ENCODE measurements around the gene PRAC2.

PRAC2 gene

DNA sequence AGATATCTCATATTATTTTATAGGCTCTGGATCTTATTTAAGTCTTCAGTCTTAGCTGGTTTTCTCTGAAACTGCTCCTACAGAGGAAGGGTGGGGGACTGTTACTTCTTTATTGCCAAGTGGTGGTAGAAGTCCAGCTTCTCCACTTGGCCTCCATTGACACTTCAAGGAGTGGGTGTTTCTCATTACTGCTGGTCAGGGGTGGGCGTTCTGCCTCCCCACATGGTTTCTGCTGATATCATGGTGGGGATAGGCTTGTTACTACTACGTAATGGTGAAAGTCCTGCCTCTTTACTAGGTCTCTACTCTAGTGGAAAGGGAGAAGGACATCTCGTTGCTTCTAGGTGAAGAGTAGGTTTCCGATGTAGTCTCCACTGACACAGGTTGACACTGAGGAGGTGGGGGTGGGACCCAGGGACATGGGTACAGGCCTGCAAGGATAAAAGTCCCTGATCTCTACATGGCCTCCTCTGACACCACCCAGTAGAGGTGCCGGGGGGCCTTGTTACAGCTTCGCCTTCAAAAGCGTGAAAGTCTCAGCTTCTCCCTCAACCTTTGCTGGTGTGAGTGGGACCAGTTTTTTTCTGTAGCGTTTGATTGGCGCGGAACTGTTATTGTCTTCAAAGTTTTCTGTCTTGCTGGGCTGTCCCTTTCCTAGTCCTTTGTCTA is 21.0 kb upstream of the PRAC2 start:
- H3K79me2 ChIP-seq (ENCODE audit: control insufficient read depth, insufficient read depth, low read length, poor library complexity), result no peaks in the 10 kb centered on the region
- no peak overlapping the region for H4K12ac ChIP-seq (ENCODE audit: low read depth, low read length)
- no peak overlapping the region for H3K4me2 ChIP-seq (ENCODE audit: low read length)
- H2BK120ac ChIP-seq (ENCODE audit: insufficient read depth, low read length, poor library complexity), result no peak overlapping the region
- no peak overlapping the region for H2BK5ac ChIP-seq (ENCODE audit: low read depth, low read length, poor library complexity)
- H3K4me1 ChIP-seq (ENCODE audit: control insufficient read depth in 1 of 2, insufficient read depth in 2 of 2, low read length in 2 of 2), result no peaks in the 10 kb centered on the region
- no peak overlapping the region for H3K4me3 ChIP-seq (ENCODE audit: low read depth, low read length)
- no peak overlapping the region for H4K91ac ChIP-seq (ENCODE audit: low read depth, low read length)
- H3K4ac ChIP-seq (ENCODE audit: low read depth, low read length), result no peak overlapping the region
- no peaks in the 10 kb centered on the region for H3K9me3 ChIP-seq (ENCODE audit: insufficient read depth, low read depth, low read length)
- H4K8ac ChIP-seq (ENCODE audit: low read depth, low read length), result no peak overlapping the region
- no peaks in the 10 kb centered on the region for H3K36me3 ChIP-seq (ENCODE audit: control insufficient read depth in 1 of 2, insufficient read depth in 2 of 2, low read length in 2 of 2)
- H3K18ac ChIP-seq (ENCODE audit: low read length), result no peak overlapping the region
- no peaks in the 10 kb centered on the region for H3K79me1 ChIP-seq (ENCODE audit: low read length)
- H3K27me3 ChIP-seq (ENCODE audit: insufficient read depth, low read length), result no peaks in the 10 kb centered on the region
- no peak overlapping the region for H2AFZ ChIP-seq (ENCODE audit: insufficient read depth, low read length, poor library complexity)
- H3K14ac ChIP-seq (ENCODE audit: low read length), result no peak overlapping the region
- no peak for DNase-seq
- WGBS (ENCODE audit: extremely low coverage, insufficient coverage, insufficient read length), result no CpG with 5 or more reads among the region's 10 CpGs
- H2AK5ac ChIP-seq (ENCODE audit: low read length), result no peak overlapping the region
- no peak overlapping the region for H2BK12ac ChIP-seq (ENCODE audit: low read length)
- no peak overlapping the region for H3K9ac ChIP-seq (ENCODE audit: low read length)
- no peak overlapping the region for H3K23ac ChIP-seq (ENCODE audit: low read length)
- H3K27ac ChIP-seq (ENCODE audit: low read depth, low read length), result no peak overlapping the region

DNA sequence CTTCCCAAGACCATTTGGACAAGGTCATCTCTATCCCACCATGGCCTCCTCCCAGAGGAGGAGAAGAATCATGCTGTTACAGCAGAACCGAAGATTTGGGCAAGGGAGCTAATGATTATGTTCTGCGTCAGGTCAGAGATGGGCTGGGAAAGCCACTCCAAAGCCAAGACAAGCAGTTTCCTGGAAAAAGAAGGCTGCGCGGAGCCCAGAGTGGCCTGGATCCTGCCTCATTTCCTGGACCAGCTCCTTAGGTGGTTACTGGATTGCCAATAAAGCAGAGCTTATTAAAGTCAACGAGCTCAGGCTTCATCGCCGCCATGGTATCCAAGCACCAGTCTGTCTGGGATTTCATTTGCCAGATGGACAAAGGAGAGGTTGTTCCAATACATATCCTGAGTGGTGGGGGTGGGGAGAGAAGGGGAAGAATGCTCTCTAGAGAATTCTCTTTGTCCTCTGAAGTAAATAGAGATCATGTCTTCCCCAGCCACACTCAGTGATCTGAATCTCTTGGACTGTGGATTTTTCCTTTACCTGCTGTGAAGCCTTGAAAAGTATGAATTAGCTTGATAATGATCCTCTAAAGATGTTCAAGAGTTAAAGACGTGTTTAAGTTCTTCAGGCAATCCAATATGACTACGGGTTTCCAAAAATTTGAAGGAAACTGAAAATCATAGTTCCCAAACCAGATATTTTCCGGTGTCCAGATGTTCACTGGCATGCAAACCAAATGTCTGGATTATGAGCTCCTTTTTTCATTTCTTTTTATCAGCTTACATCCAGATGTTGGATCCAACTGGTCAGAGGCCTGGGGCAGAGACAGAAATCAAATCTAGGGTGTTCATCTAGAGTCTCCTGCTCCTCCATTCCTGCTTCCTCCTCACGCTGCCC is 18.4 kb upstream of the PRAC2 start:
- H4K12ac ChIP-seq (ENCODE audit: low read depth, low read length), result no peak overlapping the region
- H3K79me2 ChIP-seq (ENCODE audit: control insufficient read depth, insufficient read depth, low read length, poor library complexity), result no peaks in the 10 kb centered on the region
- WGBS (ENCODE audit: extremely low coverage, insufficient coverage, insufficient read length), result no CpG with 5 or more reads among the region's 11 CpGs
- no peak overlapping the region for H3K4me2 ChIP-seq (ENCODE audit: low read length)
- H3K14ac ChIP-seq (ENCODE audit: low read length), result no peak overlapping the region
- no peak overlapping the region for H2AK5ac ChIP-seq (ENCODE audit: low read length)
- no peak overlapping the region for H3K18ac ChIP-seq (ENCODE audit: low read length)
- H3K36me3 ChIP-seq (ENCODE audit: control insufficient read depth in 1 of 2, insufficient read depth in 2 of 2, low read length in 2 of 2), result no peaks in the 10 kb centered on the region
- no peak overlapping the region for H2BK5ac ChIP-seq (ENCODE audit: low read depth, low read length, poor library complexity)
- H2BK120ac ChIP-seq (ENCODE audit: insufficient read depth, low read length, poor library complexity), result no peak overlapping the region
- no peak overlapping the region for H3K23ac ChIP-seq (ENCODE audit: low read length)
- no peak overlapping the region for H2AFZ ChIP-seq (ENCODE audit: insufficient read depth, low read length, poor library complexity)
- H3K27me3 ChIP-seq (ENCODE audit: insufficient read depth, low read length), result no peaks in the 10 kb centered on the region
- no peak overlapping the region for H3K9ac ChIP-seq (ENCODE audit: low read length)
- H3K27ac ChIP-seq (ENCODE audit: low read depth, low read length), result no peak overlapping the region
- H3K4ac ChIP-seq (ENCODE audit: low read depth, low read length), result no peak overlapping the region
- no peak overlapping the region for H4K91ac ChIP-seq (ENCODE audit: low read depth, low read length)
- no peak overlapping the region for H2BK12ac ChIP-seq (ENCODE audit: low read length)
- no peak overlapping the region for H4K8ac ChIP-seq (ENCODE audit: low read depth, low read length)
- no peak for DNase-seq
- H3K4me3 ChIP-seq (ENCODE audit: low read depth, low read length), result no peak overlapping the region
- H3K4me1 ChIP-seq (ENCODE audit: control insufficient read depth in 1 of 2, insufficient read depth in 2 of 2, low read length in 2 of 2), result no peaks in the 10 kb centered on the region
- H3K79me1 ChIP-seq (ENCODE audit: low read length), result no peaks in the 10 kb centered on the region
- H3K9me3 ChIP-seq (ENCODE audit: insufficient read depth, low read depth, low read length), result no peaks in the 10 kb centered on the region

DNA sequence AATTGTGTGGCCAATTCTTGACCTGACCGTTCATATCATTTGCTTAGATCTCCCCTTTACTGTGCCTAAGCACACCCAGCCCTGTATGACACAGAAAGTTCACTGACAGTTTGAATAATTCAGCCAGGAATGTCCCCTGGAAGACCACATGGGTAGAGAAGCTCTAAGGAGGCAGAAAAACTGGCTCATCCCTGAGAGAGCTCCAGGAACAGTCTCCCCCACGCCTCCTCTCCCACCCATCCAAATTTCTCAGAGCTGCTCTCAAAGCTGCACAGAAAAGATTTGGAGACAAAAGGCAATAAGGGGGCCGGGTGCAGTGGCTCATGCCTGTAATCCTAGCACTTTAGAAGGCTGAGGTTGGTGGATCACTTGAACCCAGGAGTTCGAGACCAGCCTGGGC is 11.9 kb upstream of the PRAC2 start:
- no peak for DNase-seq
- Histone ChIP-seq H3K18ac (ENCODE audit: low read length) (no peak overlapping the region), H3K14ac (ENCODE audit: low read length) (no peak overlapping the region), H2AK5ac (ENCODE audit: low read length) (no peak overlapping the region), H2BK120ac (ENCODE audit: insufficient read depth, low read length, poor library complexity) (no peak overlapping the region), H2BK12ac (ENCODE audit: low read length) (no peak overlapping the region), H4K91ac (ENCODE audit: low read depth, low read length) (no peak overlapping the region), H3K9me3 (ENCODE audit: insufficient read depth, low read depth, low read length) (no peaks in the 10 kb centered on the region), H3K27ac (ENCODE audit: low read depth, low read length) (no peak overlapping the region), H3K36me3 (ENCODE audit: control insufficient read depth in 1 of 2, insufficient read depth in 2 of 2, low read length in 2 of 2) (no peaks in the 10 kb centered on the region), H3K9ac (ENCODE audit: low read length) (no peak overlapping the region), H3K4ac (ENCODE audit: low read depth, low read length) (no peak overlapping the region), H3K79me2 (ENCODE audit: control insufficient read depth, insufficient read depth, low read length, poor library complexity) (no peaks in the 10 kb centered on the region), H3K27me3 (ENCODE audit: insufficient read depth, low read length) (no peaks in the 10 kb centered on the region), H3K23ac (ENCODE audit: low read length) (no peak overlapping the region), H2BK5ac (ENCODE audit: low read depth, low read length, poor library complexity) (no peak overlapping the region), H4K12ac (ENCODE audit: low read depth, low read length) (no peak overlapping the region), H3K79me1 (ENCODE audit: low read length) (no peaks in the 10 kb centered on the region), H3K4me1 (ENCODE audit: control insufficient read depth in 1 of 2, insufficient read depth in 2 of 2, low read length in 2 of 2) (no peaks in the 10 kb centered on the region), H3K4me2 (ENCODE audit: low read length) (no peak overlapping the region), H4K8ac (ENCODE audit: low read depth, low read length) (no peak overlapping the region), H2AFZ (ENCODE audit: insufficient read depth, low read length, poor library complexity) (no peak overlapping the region), H3K4me3 (ENCODE audit: low read depth, low read length) (no peak overlapping the region)
- no CpG with 5 or more reads among the region's 4 CpGs for WGBS (ENCODE audit: extremely low coverage, insufficient coverage, insufficient read length)

DNA sequence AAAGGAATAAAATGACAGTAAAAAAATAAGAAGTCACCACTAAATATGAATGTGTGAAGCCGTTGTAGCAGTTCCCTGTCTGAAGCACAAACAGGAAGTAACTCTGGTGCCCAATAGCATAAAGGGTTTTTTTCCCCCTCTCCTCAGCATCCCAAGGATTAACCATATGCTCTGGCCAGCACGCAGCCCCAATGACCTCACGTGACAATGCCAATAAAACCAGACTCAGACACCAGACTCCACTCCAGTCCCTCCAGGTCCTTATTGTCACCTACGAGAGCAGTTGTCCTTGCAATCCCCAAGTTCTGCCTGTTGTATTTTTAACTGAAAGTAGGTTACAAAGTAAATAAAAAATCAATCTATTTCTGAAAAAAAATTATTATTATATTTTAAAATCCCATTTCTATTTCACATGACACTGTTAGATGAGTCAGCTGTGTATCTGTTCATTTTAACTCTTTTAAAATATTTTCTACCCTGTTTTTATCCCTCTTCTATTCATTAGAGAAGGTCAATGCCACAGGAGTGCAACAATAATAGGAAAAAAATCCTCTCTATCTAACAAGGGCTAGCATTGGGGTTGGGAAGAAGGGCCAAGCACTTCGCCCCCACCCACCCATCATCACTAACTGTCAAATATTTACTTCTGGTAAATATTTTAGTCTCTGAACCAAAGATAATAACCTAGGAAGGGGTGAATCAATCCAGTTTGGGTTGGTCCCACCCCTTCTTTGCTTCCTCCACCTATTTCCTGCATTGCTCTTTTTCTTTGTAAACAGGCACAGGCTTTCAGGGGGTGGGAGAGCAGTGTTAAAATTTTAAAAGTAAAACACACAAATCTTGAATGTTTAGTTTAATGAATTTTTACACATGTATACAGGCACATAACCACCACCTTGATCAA is 7.2 kb upstream of the PRAC2 start:
- Histone ChIP-seq H3K79me1 (ENCODE audit: low read length) (no peaks in the 10 kb centered on the region), H4K8ac (ENCODE audit: low read depth, low read length) (no peak overlapping the region), H4K91ac (ENCODE audit: low read depth, low read length) (no peak overlapping the region), H3K4me1 (ENCODE audit: control insufficient read depth in 1 of 2, insufficient read depth in 2 of 2, low read length in 2 of 2) (peaks cover 3 to 11% of the 10 kb centered on the region in 2 experiments), H2BK120ac (ENCODE audit: insufficient read depth, low read length, poor library complexity) (no peak overlapping the region), H3K9ac (ENCODE audit: low read length) (no peak overlapping the region), H3K4ac (ENCODE audit: low read depth, low read length) (no peak overlapping the region), H2BK12ac (ENCODE audit: low read length) (no peak overlapping the region), H3K18ac (ENCODE audit: low read length) (no peak overlapping the region), H2AFZ (ENCODE audit: insufficient read depth, low read length, poor library complexity) (no peak overlapping the region), H3K27ac (ENCODE audit: low read depth, low read length) (no peak overlapping the region), H3K79me2 (ENCODE audit: control insufficient read depth, insufficient read depth, low read length, poor library complexity) (no peaks in the 10 kb centered on the region), H3K27me3 (ENCODE audit: insufficient read depth, low read length) (peaks cover 27% of the 10 kb centered on the region), H3K14ac (ENCODE audit: low read length) (no peak overlapping the region), H3K4me3 (ENCODE audit: low read depth, low read length) (no peak overlapping the region), H3K36me3 (ENCODE audit: control insufficient read depth in 1 of 2, insufficient read depth in 2 of 2, low read length in 2 of 2) (no peaks in the 10 kb centered on the region), H3K23ac (ENCODE audit: low read length) (no peak overlapping the region), H3K9me3 (ENCODE audit: insufficient read depth, low read depth, low read length) (no peaks in the 10 kb centered on the region), H2BK5ac (ENCODE audit: low read depth, low read length, poor library complexity) (no peak overlapping the region), H4K12ac (ENCODE audit: low read depth, low read length) (no peak overlapping the region), H3K4me2 (ENCODE audit: low read length) (no peak overlapping the region), H2AK5ac (ENCODE audit: low read length) (no peak overlapping the region)
- no CpG with 5 or more reads among the region's 5 CpGs for WGBS (ENCODE audit: extremely low coverage, insufficient coverage, insufficient read length)
- DNase-seq, result no peak
